Measurements from ENCODE around the gene DNAJC17.

DNAJC17 gene

GRCh38 chr15:40843885-40844695 is 36.8 kb upstream of the DNAJC17 start, which contains the start of gene SPINT1:
Gene SPINT1 (plus strand): TSS chr15:40844048. CDS start chr15:40844555, 507 bp downstream.
- no peak for DNase-seq (ENCODE audit: extremely low read depth, low read depth)
- TF ChIP-seq, protein P1, sequence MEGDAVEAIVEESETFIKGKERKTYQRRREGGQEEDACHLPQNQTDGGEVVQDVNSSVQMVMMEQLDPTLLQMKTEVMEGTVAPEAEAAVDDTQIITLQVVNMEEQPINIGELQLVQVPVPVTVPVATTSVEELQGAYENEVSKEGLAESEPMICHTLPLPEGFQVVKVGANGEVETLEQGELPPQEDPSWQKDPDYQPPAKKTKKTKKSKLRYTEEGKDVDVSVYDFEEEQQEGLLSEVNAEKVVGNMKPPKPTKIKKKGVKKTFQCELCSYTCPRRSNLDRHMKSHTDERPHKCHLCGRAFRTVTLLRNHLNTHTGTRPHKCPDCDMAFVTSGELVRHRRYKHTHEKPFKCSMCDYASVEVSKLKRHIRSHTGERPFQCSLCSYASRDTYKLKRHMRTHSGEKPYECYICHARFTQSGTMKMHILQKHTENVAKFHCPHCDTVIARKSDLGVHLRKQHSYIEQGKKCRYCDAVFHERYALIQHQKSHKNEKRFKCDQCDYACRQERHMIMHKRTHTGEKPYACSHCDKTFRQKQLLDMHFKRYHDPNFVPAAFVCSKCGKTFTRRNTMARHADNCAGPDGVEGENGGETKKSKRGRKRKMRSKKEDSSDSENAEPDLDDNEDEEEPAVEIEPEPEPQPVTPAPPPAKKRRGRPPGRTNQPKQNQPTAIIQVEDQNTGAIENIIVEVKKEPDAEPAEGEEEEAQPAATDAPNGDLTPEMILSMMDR (IDR thresholded peaks at IDR 0.05; ENCODE audit: low read depth, low read length), result no peak

DNA sequence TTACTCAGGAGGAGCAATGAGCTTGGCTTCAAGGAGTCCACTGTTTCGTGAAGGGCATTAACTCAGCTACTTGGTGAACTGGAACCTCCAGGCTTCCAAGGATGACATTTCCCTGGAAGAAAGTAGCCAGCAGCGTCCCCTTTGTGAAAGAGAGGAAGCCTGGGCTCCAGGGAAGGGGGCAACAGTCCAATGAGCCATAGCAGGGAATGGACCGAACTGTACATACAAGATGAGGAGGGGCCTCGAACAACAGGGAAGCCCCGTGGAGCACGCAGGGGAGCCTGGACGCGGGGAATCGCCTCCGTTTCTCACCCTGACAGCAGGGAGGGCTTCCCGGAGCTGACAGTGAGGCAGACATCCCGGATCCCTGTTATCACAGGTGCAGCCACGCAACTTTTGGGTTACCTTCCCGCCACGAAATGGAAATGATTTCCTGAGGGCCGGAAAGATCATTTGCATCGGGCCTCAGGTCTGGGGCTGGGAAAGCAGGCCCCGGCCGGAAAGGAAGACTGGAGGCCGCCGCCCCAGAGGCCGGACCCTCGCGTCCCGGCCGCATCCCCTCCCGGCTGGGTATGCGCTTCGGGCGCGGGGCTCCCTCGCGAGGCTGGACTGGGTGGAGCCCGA is 36.1 kb upstream of the DNAJC17 start:
- DNase-seq (ENCODE audit: extremely low read depth, low read depth), result no peak
- TF ChIP-seq, protein P1 (IDR thresholded peaks at IDR 0.05; ENCODE audit: low read depth, low read length), result no peak

DNA sequence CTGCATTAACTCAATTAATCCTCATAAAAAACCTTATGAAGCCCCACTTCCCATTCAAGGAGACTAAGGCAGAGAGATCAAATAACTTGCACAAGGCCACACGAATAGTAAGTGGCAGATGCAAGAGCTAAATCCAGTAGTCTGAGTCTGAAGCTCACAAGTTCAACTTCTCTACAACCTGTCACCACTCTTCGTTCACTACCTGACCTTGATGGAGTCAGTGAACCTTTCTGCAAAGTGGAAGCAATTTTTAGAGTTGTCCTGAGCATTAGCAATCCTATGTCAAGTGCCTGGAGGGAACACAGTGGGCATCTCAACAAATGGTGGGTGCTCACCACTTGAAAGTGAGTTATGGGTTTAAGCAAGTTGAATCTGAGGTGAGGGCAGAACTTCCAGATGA is 34.5 kb upstream of the DNAJC17 start:
- TF ChIP-seq, protein P1 (IDR thresholded peaks at IDR 0.05; ENCODE audit: low read depth, low read length), result no peak
- no peak for DNase-seq (ENCODE audit: extremely low read depth, low read depth)

DNA sequence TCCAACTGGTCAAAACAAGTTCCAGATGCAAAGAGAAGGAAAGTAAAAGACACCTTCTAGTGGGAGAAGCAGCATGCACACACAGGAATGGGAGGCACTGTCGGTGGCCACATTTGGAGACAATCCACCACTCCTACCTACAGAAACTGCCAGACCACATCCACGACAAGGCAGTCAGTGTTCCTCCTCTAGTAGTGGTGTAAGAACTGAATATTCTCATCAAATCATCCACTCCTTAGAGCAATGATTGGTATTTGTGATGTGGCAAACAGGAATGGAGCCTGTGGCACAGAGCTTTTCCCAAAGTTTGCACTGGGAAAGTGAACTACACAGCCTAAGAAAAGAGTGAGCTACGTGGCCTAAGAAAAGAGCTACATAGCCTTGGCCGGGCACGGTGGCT is 31.5 kb upstream of the DNAJC17 start:
- TF ChIP-seq, protein P1 (IDR thresholded peaks at IDR 0.05; ENCODE audit: low read depth, low read length), result no peak
- DNase-seq (ENCODE audit: extremely low read depth, low read depth), result no peak

DNA sequence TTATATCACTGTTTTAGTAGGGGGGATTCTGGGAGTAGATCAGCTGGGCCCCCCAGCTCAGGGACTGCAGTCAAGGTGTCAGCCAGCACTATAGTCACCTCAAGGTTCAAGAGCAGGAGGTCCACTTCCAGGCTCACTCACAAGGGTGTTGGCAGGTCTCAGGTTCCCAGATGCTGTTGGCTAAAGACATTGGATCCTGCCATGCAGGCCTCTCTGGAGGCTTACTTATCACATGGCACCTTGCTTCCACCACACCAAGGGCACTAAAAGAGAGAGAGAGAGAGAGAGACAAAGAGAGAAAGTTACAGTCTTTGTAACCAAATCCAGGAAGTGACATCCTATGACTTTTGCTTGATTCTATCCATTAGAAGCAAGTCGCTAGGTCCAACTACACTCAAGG is 28.7 kb upstream of the DNAJC17 start:
- TF ChIP-seq, protein P1 (IDR thresholded peaks at IDR 0.05; ENCODE audit: low read depth, low read length), result no peak

DNA sequence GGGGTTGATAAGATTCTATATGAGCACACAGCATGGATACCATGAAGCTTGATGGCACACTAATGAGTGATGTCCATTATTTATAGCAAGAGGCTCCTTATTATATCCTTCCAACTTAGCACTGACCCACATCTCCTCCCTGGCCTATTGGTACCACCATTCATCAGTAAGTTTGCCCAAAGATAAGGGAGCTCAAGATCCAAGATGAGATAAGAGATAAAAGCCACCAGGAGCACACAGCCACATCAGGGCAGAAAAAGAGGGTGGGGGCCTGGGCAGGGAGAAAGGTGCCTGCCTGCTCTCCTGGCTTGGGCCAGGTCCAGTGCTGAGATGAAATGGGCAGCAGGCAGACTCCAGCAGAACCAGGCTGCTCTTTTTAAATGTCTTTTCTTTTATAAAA is 25.6 kb upstream of the DNAJC17 start:
- no peak for DNase-seq (ENCODE audit: extremely low read depth, low read depth)
- TF ChIP-seq, protein P1 (IDR thresholded peaks at IDR 0.05; ENCODE audit: low read depth, low read length), result no peak

More for the DNA sequence above, 28.7 kb upstream of the DNAJC17 start:
- no peak for DNase-seq (ENCODE audit: extremely low read depth, low read depth)

DNA sequence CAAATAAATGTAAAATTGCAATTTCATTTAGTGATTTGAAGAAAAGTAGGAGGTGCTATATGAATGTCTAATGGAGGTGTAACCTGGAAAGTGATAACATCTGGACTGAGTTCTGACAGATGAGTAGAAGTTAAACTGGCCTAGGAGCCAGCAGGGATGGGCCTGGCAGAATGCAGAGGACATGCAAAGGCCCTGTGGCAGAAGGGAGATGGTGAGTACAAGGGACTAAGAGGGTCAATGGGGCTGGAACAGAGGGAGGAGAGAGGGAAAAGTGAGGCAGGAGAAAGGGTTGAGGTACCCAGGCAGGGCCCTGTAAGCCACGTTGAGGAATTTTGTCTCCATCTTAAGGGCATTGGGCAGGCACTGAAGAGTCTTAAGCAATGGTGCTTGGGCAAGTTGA is 24.6 kb upstream of the DNAJC17 start:
- no peak for DNase-seq (ENCODE audit: extremely low read depth, low read depth)
- TF ChIP-seq, protein P1 (IDR thresholded peaks at IDR 0.05; ENCODE audit: low read depth, low read length), result no peak
